Endothelial cell of umbilical vein (primary cell): Measurements from ENCODE around the gene GON4L.

Source experiments
- CTCF ChIP-seq, 2 donors: IDR thresholded peaks; 1 replicate in 1 of 2; 2 replicates in 1 of 2; pipeline ENCODE4 v1.5.1; 2011; ENCODE audit warnings: low read length in 2 of 2, mild to moderate bottlenecking in 2 of 2, moderate library complexity in 2 of 2, control low read depth in 1 of 2, inconsistent platforms in 1 of 2, low read depth in 1 of 2; ENCODE audit not compliant: insufficient read depth in 1 of 2; ENCODE audit errors: extremely low read depth in 1 of 2
- EZH2 ChIP-seq: IDR thresholded peaks from 2 replicates; pipeline ENCODE4 v1.6.1; 2012; ENCODE audit warnings: borderline replicate concordance, low read depth, mild to moderate bottlenecking, moderate library complexity, low read length, inconsistent platforms; ENCODE audit not compliant: severe bottlenecking
- FOS ChIP-seq: IDR thresholded peaks from 2 replicates; pipeline ENCODE4 v1.6.1; 2011; ENCODE audit warnings: mild to moderate bottlenecking, low read length, moderate library complexity, borderline replicate concordance; ENCODE audit not compliant: insufficient read depth
- GATA2 ChIP-seq: IDR thresholded peaks from 2 replicates; pipeline ENCODE4 v1.7.0; 2011; ENCODE audit warnings: low read depth, mild to moderate bottlenecking, moderate library complexity, mixed read lengths, low read length; ENCODE audit not compliant: insufficient read length, insufficient read depth
- JUN ChIP-seq: IDR thresholded peaks from 2 replicates; pipeline ENCODE4 v1.6.1; 2011; ENCODE audit warnings: borderline replicate concordance, low read depth; ENCODE audit not compliant: insufficient read length, insufficient read depth
- MAX ChIP-seq: IDR thresholded peaks from 2 replicates; pipeline ENCODE4 v1.6.1; 2011; ENCODE audit not compliant: insufficient read depth, insufficient read length
- MYC ChIP-seq: IDR thresholded peaks from one replicate; pipeline ENCODE4 v1.6.1; 2011; ENCODE audit warnings: mild to moderate bottlenecking, low read depth, low read length
- POLR2A ChIP-seq: IDR thresholded peaks from 2 replicates; pipeline ENCODE4 v1.6.1; 2012; ENCODE audit warnings: low read depth, mild to moderate bottlenecking, control low read depth, low read length
- POLR2AphosphoS5 ChIP-seq: IDR thresholded peaks from 2 replicates; pipeline ENCODE4 v1.6.1; 2012; ENCODE audit warnings: low read depth, mild to moderate bottlenecking, control low read depth, low read length, moderate library complexity; ENCODE audit not compliant: insufficient read depth

- no peak for TF ChIP-seq EZH2
- no peak for TF ChIP-seq CTCF (IDR thresholded peaks at IDR 0.05; ENCODE audit: extremely low read depth in 1 of 2, insufficient read depth in 1 of 2, low read depth in 1 of 2, low read length in 2 of 2)
- TF ChIP-seq MYC, result no peak
- TF ChIP-seq POLR2A, result no peak
- no peak for TF ChIP-seq POLR2AphosphoS5
- no peak for TF ChIP-seq GATA2
- no peak for TF ChIP-seq MAX
- no peak for TF ChIP-seq FOS
- no peak for TF ChIP-seq JUN
Observed at GRCh38 chr1:155816351-155816750, 40.7 kb downstream of the GON4L start.
